Frontal cortex (tissue), 4 donors: Measurements from ENCODE around the gene PLPP4. TPM values are rescaled to one million over a fixed set of nuclear protein-coding genes. Genes with fewer than 3 reads are reported as not detected.
"Not testable (repeated sequence)": the region's sequence is repeated elsewhere in the genome, so short reads cannot be mapped to it uniquely, and the experiment has no call there.

Source experiments
- DNase-seq, 2 donors: peaks; one replicate each; pipeline ENCODE4 v3.0.0; 2012; ENCODE audit warnings: low spot score in 2 of 2
- FAIRE-seq: peaks from 2 replicates; lab custom pipeline; 2012; peaks lifted over from hg19 to GRCh38; lab: Jason Lieb, UNC
- total RNA-seq: library from RNA; depleted of rRNA; stranded (reverse); fragments of >200 nt; gene quantifications from one replicate; pipeline ENCODE4 v1.2.3, GENCODE V29; 2014
- donor health status: control.
- donor health status: control.
- donor health status: control.

PLPP4 gene
- total RNA-seq, 1 donor from 2014 or later: 18.8 TPM

- FAIRE-seq (no peak), DNase-seq (no peak)
Observed at GRCh38 chr10:120483006-120483405, 26.0 kb downstream of the PLPP4 start.

DNA sequence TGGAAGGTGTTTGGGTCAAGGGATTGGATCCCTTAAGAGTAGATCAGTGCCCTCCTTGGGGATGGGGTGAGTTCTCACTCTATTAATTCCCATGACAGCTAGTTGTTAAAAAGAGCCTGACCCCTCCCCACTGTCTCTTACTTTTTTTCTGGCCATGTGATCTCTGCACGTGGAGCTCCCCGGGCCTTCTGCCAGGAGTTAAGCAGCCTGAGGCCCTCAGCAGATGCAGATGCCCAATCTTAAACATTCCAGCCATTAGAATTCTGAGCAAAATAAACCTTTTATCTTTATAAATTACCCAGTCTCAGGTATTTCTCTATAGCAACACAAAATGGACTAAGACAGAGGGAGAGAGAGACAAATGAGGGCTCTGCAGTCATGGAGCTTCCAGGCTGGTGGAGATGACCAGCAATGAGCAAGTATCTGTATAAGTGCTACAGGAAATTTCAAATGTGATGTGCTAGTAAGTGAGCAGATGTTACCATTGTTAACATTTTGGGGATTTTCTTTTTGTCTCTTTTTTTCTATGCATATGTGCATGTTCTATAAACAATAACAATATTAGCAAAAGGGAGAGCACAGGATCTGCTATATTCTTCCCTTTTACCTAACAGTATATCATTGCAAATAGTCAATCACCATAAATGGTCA is 26.7 kb downstream of the PLPP4 start:
- no peak for DNase-seq
- no peak for FAIRE-seq

DNA sequence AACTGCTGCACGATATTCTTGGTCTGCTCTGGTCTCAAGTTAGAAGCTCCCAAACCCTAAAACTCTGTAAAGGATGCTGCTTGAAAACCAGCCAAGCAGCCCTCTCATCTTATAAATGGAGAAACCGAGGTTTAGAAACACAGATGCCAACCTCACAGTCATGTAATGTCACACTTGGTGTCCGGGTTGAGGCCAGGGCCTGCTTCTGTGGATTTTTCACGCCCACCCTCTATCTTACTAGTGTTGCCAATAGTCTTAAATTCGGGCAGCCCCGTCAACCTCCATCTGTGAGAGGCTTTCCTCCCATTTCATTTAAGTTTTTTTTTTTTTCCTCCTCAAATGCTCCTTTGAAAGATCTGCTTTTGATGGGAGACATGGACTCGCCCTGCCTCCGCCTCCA is 28.9 kb downstream of the PLPP4 start:
- no peak for DNase-seq
- no peak for FAIRE-seq

GRCh38 chr10:120486671-120487205 is 29.7 kb downstream of the PLPP4 start:
- DNase-seq: no peak
- FAIRE-seq: no peak

DNA sequence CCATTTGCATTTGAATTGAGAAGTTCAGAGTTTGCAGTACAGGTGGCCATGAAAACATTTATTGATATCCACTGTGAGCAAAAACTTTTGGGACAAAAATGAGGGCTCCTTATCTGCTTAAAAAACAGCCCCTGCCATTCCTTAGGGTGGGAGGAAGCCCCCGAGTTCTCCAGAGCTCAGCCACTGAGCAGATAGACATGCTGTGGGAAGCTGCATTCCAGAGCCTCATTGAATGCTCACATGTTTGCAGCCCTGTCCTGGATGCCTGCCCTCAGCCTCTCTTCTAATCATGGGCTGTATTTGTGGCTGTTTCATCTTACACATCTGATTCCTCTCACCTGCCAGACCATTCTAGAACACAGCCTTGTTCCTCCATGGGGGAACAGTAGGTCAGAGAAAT is 33.3 kb downstream of the PLPP4 start:
- DNase-seq (no peak), FAIRE-seq (no peak)

DNA sequence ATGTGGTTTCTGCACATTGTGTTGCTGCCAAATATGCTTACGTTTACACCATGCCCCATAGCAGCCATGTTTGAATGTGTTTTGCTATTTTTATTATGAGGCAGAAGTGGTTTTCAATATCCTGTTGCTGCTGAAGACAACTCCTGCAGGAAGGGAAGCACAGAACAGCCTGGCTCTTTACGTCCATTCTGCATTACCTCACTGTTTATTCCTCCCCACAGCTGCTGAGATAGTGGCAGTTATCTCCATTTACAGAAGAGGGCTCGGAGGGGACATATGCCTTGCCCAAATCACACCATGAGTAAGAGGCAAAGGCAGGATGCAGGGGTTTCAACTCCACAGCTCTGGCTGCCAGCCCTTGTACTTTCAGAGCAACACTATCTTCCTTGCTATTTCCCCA is 35.3 kb downstream of the PLPP4 start:
- no peak for DNase-seq

DNA sequence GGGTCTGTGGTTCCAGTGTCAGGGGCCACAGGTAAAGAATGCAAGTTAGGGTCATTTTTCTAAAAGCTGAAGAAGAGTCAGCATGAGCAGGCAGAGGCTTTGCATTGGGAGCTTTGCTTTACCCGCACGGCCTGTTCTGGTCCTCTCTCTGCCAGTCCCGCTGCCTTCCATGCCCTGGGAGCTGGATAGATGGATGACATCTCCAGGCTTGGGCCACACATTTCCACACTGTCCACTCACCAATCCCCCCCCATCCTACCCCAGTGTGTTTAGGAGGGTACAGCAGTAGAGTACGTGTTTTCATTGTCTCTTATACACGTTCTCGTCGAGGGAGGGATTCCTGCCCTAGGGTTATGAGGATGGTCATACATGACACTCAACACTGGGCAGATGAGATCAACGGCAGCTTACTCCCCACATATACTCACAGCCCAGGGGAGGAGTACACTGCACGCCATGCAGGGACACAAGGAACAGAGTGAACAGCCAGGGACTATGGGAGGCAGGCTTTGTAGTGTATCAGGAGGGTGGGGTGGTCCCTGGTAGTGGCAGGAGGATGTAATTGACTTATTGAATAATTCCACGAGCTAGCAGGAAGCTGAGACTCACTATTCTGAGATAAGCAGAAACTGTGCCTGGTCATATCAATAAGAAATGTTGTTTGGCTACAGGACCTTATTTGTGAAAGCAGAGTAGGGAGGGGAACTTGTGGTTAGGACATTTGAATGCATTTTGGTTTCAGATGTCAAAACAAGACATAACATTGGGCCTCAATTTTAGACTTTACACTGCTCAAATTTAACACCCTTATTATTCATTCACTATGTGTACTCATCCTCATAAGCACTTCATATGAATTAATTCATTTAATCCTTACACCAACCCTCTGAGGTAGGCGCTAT is 36.6 kb downstream of the PLPP4 start:
- DNase-seq (no peak), FAIRE-seq (no peak)

More for the DNA sequence above, 35.3 kb downstream of the PLPP4 start:
- no peak for FAIRE-seq

- no peak for DNase-seq
- no peak for FAIRE-seq
Observed at GRCh38 chr10:120494313-120494710, 37.3 kb downstream of the PLPP4 start.

DNA sequence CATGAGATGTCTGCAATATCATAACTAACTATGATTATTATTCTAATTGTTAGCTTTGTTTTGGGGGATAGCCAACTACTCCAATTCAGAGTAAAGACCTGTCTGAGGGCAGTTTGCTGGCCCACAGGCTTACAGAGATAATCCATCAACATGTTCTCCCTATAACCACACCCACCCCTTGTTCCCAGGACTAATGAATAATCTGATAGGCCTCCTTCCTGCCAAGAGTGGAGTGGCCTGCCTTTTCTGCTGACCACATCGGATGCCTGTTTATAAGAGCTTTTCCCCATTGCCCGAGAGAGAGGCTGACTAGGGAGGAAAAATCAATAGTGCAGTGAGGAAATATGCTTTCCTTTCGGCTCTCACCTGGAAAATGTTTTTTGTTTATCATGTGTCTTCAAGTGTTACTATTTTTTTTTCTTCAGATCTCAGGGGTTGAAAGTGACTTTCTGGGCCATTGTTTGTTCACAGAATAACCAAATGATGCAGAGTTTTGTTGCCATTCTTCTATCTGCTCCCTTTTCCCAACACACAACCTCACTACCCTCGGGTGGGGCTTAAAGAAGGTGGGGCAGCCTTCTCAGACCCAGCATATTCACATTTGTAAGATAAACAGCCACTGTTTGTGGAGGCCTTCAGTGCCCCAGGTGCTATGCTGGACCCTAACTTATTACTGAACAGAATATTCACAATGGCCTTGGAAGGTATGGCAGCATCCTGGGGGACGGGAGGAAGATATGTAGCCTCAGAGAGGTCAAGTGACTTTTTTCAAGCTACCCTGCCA is 38.4 kb downstream of the PLPP4 start:
- DNase-seq (no peak), FAIRE-seq (no peak)

GRCh38 chr10:120499883-120500282 is 42.9 kb downstream of the PLPP4 start:
- DNase-seq (no peak), FAIRE-seq (no peak)

DNA sequence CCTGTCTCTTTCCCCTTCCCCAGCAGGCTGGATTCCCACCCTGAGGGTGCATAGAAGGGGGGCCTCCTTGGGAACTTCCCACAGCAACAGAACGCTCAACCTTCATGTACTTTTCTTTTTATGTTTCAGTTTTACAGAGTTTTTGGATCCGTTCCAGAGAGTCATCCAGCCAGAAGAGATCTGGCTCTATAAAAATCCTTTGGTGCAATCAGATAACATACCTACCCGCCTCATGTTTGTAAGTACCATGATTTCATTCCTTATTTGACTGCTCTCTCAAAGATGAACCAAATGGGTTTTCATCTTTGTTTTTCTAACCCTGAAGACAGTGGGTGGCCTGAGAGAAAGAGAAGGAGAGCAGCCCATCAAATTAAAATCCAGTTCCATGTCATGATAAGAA is 46.7 kb downstream of the PLPP4 start:
- DNase-seq (no peak), FAIRE-seq (no peak)

DNA sequence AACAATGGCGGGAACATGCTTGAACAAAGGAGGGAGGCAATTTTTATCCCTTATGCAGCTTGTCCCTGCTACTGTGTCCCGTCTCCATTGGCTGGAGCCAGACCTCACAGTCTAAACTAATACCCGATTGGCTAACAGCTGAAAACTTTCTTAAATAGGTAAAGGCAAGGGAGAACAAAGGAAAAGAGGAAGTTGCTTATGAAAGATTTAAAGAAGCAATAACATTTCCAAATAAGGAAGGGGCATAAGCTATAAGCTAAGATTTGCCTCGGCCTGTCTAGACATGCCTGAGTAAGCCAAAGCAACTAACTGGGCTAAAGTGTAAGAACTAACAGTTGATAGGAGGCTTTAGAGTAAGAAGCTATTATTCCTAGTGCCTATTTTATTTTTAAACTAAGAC is 47.2 kb downstream of the PLPP4 start:
- DNase-seq, FAIRE-seq: not testable (repeated sequence)

GRCh38 chr10:120505056-120505455 is 48.0 kb downstream of the PLPP4 start:
- DNase-seq (no peak), FAIRE-seq (no peak)

- DNase-seq (no peak), FAIRE-seq (no peak)
Observed at GRCh38 chr10:120505866-120506265, 48.8 kb downstream of the PLPP4 start.

DNA sequence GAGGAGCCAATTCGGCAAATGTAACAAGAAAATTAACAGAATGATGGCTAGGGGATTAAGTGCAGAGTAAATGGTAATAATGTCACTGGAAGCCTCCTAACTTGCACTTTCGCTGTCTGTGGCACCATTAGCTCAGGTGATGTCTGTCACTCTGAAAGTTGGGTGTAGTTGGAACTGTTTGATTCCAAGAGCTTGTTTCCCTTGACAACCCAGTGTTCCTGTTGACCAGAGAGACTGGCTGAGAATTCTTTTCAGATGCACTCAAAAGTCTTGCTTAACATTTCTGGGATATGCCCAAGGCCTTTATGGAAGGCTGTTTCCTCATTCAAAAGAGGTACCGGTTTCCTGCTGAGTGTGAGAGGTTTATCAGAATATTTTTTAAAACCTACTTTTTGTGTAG is 49.6 kb downstream of the PLPP4 start:
- DNase-seq (no peak), FAIRE-seq (no peak)

DNA sequence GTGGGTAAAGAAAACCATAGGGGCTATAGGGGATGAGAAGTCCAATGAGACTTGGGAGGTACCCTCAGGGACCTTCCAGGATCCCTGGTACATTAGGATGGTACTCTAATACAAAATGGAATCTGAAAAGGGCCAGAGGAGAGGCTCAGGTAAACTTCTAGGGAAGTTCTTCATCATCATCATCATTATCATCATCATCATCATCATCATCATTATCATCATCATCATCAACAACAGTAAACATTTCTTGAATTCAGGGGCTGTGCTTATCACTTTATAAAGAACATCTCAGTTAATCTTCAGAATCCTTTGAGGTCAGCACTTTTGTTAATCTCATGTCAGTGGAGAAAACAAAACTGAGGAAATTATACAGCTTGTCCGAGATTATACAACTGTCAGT is 50.1 kb downstream of the PLPP4 start:
- no peak for FAIRE-seq
- no peak for DNase-seq

DNA sequence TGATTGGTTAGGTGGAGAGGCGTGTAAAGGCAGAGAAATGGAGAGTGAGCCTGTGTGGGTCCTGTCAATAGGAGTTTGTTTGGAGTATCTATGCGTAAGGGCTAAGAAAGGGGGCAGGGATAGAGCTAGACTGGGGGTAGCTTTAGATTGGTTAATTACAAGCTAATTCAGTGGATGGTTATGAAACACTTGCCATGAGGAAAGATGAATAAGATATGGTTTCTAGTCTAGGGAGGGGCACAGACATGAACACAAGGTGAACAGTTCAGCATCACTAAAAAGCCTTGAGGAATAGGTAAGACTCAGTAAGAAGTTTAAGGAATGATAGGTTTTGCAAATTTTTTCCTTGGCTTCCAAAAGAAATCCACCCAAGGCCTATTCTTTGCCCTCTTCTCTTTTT is 50.6 kb downstream of the PLPP4 start:
- no peak for DNase-seq
- FAIRE-seq: no peak

GRCh38 chr10:120508393-120508792 is 51.4 kb downstream of the PLPP4 start:
- no peak for DNase-seq
- no peak for FAIRE-seq

DNA sequence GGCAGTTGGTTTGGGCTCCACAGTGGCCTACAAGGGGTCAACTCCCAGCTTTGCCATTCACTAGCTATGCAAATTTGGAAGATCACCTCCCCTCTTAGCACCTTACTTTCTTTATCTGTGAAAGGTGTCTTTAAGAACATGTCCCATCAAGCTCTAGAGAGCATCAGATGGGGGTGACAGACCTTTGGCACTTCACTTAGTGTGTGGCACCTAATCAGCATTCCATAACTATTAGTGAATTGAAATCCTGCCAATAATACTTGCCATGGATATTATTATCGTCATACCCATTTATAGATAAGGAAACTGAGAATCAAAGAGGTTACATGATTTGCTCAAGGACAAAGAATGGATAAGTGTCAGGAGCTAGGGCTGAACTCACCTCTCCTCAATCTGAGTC is 51.9 kb downstream of the PLPP4 start:
- DNase-seq: no peak
- FAIRE-seq: no peak

DNA sequence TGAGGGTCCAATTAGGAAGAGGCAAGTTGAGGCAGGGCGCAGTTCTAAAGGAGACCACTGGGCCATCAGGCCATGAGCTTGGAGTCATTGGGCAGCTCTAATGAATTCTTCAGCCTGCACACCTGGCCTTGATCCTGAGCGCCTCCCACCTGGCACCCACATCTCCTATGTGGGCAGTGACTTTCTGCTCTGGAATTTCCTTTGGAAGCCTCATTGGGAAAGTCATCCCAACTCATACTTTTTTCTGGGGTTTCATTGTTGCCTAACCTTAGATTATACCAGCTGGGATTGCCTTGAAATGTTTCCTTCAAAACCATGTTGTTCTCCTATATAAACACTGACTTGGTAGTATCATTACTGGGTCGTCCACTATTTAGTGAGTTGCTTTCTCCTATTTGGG is 54.1 kb downstream of the PLPP4 start:
- FAIRE-seq: no peak
- DNase-seq: no peak
